Psoas muscle (tissue), 8 donors: ENCODE measurements around the gene RASA3. TPM values are rescaled to one million over a fixed set of nuclear protein-coding genes. Genes with fewer than 3 reads are reported as not detected.

Source experiments
- ATAC-seq, 4 donors: fragments of 200-7000 bp; cut with Tn5 transposase; one replicate each; pipeline ENCODE4 v1.9.1; 2020; ENCODE audit warnings: moderate library complexity in 3 of 4, mild to moderate bottlenecking in 2 of 4
- DNase-seq, 2 donors: peaks; one replicate each; pipeline ENCODE4 v3.0.0-alpha.2; 2020
- H3K27ac ChIP-seq: fragments of 200-600 bp; one replicate; pipeline ENCODE4 v1.8.0; 2022
- H3K27me3 ChIP-seq, 3 donors: fragments of 200-600 bp in 1 of 3; one replicate each; pipeline versions ENCODE4 v1.6.1 to v1.8.0; 2013 to 2022; ENCODE audit warnings: low read length in 2 of 3, mild to moderate bottlenecking in 2 of 3, moderate library complexity in 1 of 3; ENCODE audit not compliant: insufficient read depth in 3 of 3
- H3K36me3 ChIP-seq, 2 donors: fragments of 200-600 bp in 1 of 2; one replicate each; pipeline versions ENCODE4 v1.6.1 to v1.8.0; 2013 to 2022; ENCODE audit warnings: low read depth in 1 of 2, mild to moderate bottlenecking in 1 of 2, moderate library complexity in 1 of 2; ENCODE audit not compliant: insufficient read depth in 1 of 2
- H3K4me1 ChIP-seq: fragments of 200-600 bp; one replicate; pipeline ENCODE4 v1.8.0; 2022
- H3K4me3 ChIP-seq: fragments of 200-600 bp; one replicate; pipeline ENCODE4 v1.8.0; 2022; ENCODE audit warnings: mild to moderate bottlenecking
- H3K9me3 ChIP-seq: fragments of 200-600 bp; one replicate; pipeline ENCODE4 v1.8.0; 2022
- WGBS, 3 donors: extraction: QIAGEN DNeasy Blood & Tissue Kit; methylation state at CpG; one replicate each; pipeline versions ENCODE4 v1.1.6 to v1.1.7; 2013; 5-methylcytosine and 5-hydroxymethylcytosine counted together
- intact Hi-C, 2 donors: fragments of 100-400 bp; cut with DNase I; formaldehyde crosslinking; loops; one replicate each; pipeline versions ENCODE4 v1.11.0 to v1.14.2; 2022
- polyA plus RNA-seq, 3 donors: library from polyadenylated mRNA; stranded (reverse); fragments of 200-250 nt; gene quantifications; one replicate each; pipeline ENCODE4 v1.2.3, GENCODE V29; 2013
- total RNA-seq, 4 donors: library from RNA; stranded (reverse); fragmentation: NEBNext Ultra II Directional in 2 of 4; extraction: Animal tissue kit (Norgen Biotek cat#: 25700) in 2 of 4; gene quantifications; one replicate each; pipeline versions ENCODE4 v1.2.1 to v1.2.4, GENCODE V29; 2021 to 2023
- TF ChIP-seq, protein P1 (sequence below): fragments of 200-600 bp; IDR thresholded peaks from one replicate; pipeline ENCODE4 v1.8.0; 2022; ENCODE audit warnings: antibody characterized with exemption
- donor health status: healthy with polysubstance abuse.
- donor health status: DM: no; HTN: no; CAD: no; lungs with moderate emphysema.
- donor health status: Bipolar disorder and iron deficiency.
- donor health status: healthy.
- donor health status: DM: yes; HTN: yes; CAD: no.
- donor health status: DM: no; HTN: no; CAD: no.
- donor health status: DM: no; HTN: no; CAD: no.
- donor health status: DM: yes; HTN: yes; CAD: no.

Gene RASA3
- total and polyA plus RNA-seq, 7 donors: 4.8 to 24.4 (median 13.1) TPM

DNA sequence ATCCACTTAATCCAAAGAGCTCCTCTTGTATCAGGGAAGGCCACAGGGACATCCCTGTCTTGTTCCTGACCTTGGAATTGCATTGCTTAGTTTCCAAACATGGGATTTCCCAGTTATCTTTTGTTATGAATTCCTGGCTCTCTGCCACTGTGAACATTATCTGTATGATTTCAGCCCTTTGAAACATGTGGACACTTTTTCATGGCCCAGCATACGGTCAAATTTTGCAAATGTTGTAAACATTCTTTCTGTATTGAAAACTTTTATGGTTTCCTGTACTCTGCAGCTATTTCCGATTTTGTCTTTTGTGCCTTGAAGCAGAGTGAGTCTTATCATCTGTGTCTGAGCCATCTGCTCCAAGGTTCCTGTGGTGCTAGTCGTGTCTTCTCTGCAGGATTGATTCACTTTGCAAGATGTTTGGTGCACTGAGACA lies 42.1 kb upstream of the RASA3 start:
- Histone ChIP-seq H3K4me1 (no peaks in the 10 kb centered on the region), H3K9me3 (peaks cover 17% of the 10 kb centered on the region), H3K27ac (no peak overlapping the region), H3K27me3 (peaks cover 0 to 7% (median 0%) of the 10 kb centered on the region in 3 donors), H3K4me3 (no peak overlapping the region), H3K36me3 (peaks cover 0 to 2% of the 10 kb centered on the region in 2 donors)
- DNase-seq (no peak), ATAC-seq (no peak)
- TF ChIP-seq, protein P1, sequence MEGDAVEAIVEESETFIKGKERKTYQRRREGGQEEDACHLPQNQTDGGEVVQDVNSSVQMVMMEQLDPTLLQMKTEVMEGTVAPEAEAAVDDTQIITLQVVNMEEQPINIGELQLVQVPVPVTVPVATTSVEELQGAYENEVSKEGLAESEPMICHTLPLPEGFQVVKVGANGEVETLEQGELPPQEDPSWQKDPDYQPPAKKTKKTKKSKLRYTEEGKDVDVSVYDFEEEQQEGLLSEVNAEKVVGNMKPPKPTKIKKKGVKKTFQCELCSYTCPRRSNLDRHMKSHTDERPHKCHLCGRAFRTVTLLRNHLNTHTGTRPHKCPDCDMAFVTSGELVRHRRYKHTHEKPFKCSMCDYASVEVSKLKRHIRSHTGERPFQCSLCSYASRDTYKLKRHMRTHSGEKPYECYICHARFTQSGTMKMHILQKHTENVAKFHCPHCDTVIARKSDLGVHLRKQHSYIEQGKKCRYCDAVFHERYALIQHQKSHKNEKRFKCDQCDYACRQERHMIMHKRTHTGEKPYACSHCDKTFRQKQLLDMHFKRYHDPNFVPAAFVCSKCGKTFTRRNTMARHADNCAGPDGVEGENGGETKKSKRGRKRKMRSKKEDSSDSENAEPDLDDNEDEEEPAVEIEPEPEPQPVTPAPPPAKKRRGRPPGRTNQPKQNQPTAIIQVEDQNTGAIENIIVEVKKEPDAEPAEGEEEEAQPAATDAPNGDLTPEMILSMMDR: no peak
- intact Hi-C loops: no loop called here
- WGBS, 3 donors: 42 to 64% (median 55%) methylated on average over 3 of the region's 3 CpGs

DNA sequence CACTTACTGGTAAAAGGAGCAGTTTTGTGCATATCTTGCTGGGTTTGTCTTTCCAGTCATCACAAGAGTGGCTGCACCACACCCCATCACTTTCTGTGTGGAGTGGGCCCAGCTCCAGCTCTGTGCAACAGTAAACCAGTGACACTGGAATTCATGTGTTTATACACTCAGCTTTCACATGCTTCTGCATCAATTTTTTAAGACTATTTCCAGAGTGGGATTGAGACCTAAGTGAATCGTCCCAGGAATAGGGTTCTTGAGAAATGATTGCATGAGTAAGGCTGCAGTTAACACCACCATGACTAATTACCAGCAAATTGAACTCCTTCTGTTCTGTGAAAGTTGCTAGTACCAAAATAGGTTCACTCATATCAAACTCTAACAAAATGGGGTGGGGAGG lies 41.3 kb upstream of the RASA3 start:
- ATAC-seq (no peak), DNase-seq (no peak)
- Histone ChIP-seq H3K36me3 (peaks cover 0 to 2% of the 10 kb centered on the region in 2 donors), H3K27me3 (peaks cover 0 to 7% (median 0%) of the 10 kb centered on the region in 3 donors), H3K4me3 (no peak overlapping the region), H3K27ac (no peak overlapping the region), H3K9me3 (peaks cover 17% of the 10 kb centered on the region), H3K4me1 (no peaks in the 10 kb centered on the region)
- intact Hi-C loops: no loop called here
- 21 to 53% (median 29%) methylated on average over 1 of the region's 1 CpG for WGBS, 3 donors
- TF ChIP-seq, protein P1: no peak

DNA sequence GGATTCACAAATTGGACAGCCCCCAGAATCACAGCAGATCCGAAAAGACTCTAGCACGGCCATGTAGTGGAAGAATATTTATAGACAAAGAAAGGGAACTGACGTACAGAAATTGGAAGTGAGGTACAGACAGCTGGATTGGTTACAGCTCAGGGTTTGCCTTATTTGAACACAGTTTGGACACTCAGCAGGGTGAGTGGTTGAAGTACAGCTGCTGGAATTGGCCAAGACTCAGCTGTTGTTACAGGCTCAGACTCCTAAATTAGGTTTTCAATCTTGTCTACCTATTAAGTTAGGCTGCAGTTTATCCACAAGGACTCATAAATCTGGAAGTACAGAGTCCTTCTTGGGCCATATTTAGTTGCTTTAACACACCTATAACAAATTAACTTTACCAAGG lies 40.8 kb upstream of the RASA3 start:
- H3K27me3 ChIP-seq: peaks cover 0 to 2% (median 0%) of the 10 kb centered on the region in 3 donors
- 38 to 55% (median 39%) methylated on average over 3 of the region's 3 CpGs for WGBS, 3 donors
- TF ChIP-seq, protein P1: no peak
- DNase-seq: no peak
- no peaks in the 10 kb centered on the region for H3K4me1 ChIP-seq
- peaks cover 0 to 2% of the 10 kb centered on the region in 2 donors for H3K36me3 ChIP-seq
- ATAC-seq: no peak
- H3K9me3 ChIP-seq: peaks cover 17% of the 10 kb centered on the region
- H3K4me3 ChIP-seq: no peak overlapping the region
- no peak overlapping the region for H3K27ac ChIP-seq
- intact Hi-C loops: no loop called here

DNA sequence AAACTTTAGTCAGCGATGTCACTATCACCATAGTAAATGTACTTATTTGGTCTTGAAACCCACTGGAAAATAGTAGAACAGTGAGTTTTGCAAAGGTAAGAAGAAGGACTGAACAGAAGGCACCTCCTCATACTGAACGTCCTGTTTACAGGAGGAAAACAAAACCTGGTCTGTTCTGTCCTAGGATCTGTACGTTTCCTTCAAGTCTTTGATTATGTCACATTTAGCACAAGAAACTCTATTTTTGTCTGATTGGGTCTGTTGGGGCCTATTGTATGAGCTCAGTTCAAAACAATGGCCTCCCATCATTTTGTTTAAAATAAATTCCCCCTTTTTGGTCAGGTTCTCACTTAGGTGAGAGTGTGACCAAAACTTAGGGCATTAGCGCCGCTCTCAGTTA lies 35.5 kb upstream of the RASA3 start:
- no peak overlapping the region for H3K4me3 ChIP-seq
- peaks cover 9% of the 10 kb centered on the region for H3K4me1 ChIP-seq
- H3K27ac ChIP-seq: no peak overlapping the region
- intact Hi-C loops: no loop called here
- TF ChIP-seq, protein P1: no peak
- DNase-seq (no peak), ATAC-seq (no peak)
- no peaks in the 10 kb centered on the region for H3K27me3 ChIP-seq
- H3K36me3 ChIP-seq: no peaks in the 10 kb centered on the region
- peaks cover 8% of the 10 kb centered on the region for H3K9me3 ChIP-seq
- 96 to 98% (median 98%) methylated on average over 5 of the region's 5 CpGs for WGBS, 3 donors

DNA sequence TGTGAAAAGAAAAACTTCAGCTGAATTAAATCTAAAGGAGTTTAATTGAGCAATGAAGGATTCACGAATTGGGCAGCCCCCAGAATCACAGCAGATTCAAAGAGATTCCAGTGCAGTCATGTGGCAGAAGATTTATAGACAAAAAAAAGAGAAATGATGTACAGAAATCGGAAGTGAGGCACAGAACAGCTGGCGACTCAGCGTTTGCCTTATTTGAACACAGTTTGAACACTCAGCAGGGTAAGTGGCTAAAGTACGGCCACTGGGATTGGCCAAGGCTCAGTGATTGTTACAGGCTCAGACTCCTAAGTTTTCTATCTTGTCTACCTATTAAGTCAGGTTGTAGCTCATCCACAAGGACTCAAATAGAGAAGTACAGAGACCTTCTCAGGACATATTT lies 35.0 kb upstream of the RASA3 start:
- TF ChIP-seq, protein P1: no peak
- no peaks in the 10 kb centered on the region for H3K36me3 ChIP-seq
- no peak overlapping the region for H3K27ac ChIP-seq
- intact Hi-C loops: no loop called here
- no peak for ATAC-seq
- peaks cover 11% of the 10 kb centered on the region for H3K4me1 ChIP-seq
- H3K27me3 ChIP-seq: no peaks in the 10 kb centered on the region
- 74 to 81% (median 80%) methylated on average over 5 of the region's 5 CpGs for WGBS, 3 donors
- DNase-seq: no peak
- no peak overlapping the region for H3K4me3 ChIP-seq
- peaks cover 4% of the 10 kb centered on the region for H3K9me3 ChIP-seq
